Esophagus muscularis mucosa (tissue), 3 donors: ENCODE data around the gene STARD13.

Experiments used
- CTCF ChIP-seq, 3 experiments: fragments of 200-600 bp in 2 of 3; fragments of 450-650 bp in 1 of 3; sonication (generic) in 2 of 3; IDR thresholded peaks; one replicate each; pipeline ENCODE4 v1.5.1; 2017 to 2019; ENCODE audit warnings: antibody characterized with exemption in 3 of 3, mild to moderate bottlenecking in 2 of 3, moderate library complexity in 1 of 3
- POLR2A ChIP-seq: fragments of 450-650 bp; IDR thresholded peaks from one replicate; pipeline ENCODE4 v1.6.1; 2017; ENCODE audit warnings: antibody characterized with exemption, moderate library complexity, mild to moderate bottlenecking, low read depth
- POLR2AphosphoS5 ChIP-seq, 2 donors: sonication (generic); formaldehyde crosslinking; IDR thresholded peaks; one replicate each; pipeline ENCODE4 v1.6.1; 2017; ENCODE audit warnings: antibody characterized with exemption in 2 of 2

GRCh38 chr13:33257841-33258807 lies 27.4 kb downstream of the STARD13 start:
- TF ChIP-seq POLR2AphosphoS5 (IDR thresholded peaks at IDR 0.05): peak in 1 of 2 donors; percentile 40
- no peak for TF ChIP-seq CTCF (IDR thresholded peaks at IDR 0.05)
- no peak for TF ChIP-seq POLR2A
